GM10847 (cell line): ENCODE data around the gene USP12.

Experiments
- POLR2A ChIP-seq: IDR thresholded peaks from 2 replicates; pipeline ENCODE4 v1.6.1; 2011; ENCODE audit not compliant: insufficient read length; ENCODE audit errors: extremely low read depth

USP12 gene

GRCh38 chr13:27171244-27171826 lies at the start of gene USP12:
Gene USP12 (minus strand): TSS chr13:27171811. CDS start chr13:27171639, 172 bp downstream.
- peak; percentile 73 for TF ChIP-seq POLR2A

GRCh38 chr13:27219611-27220010 lies 48.0 kb upstream of the USP12 start:
- no peak for TF ChIP-seq POLR2A

GRCh38 chr13:27211771-27212364 lies 40.3 kb upstream of the USP12 start:
- no peak for TF ChIP-seq POLR2A

GRCh38 chr13:27211271-27211670 lies 39.7 kb upstream of the USP12 start:
- TF ChIP-seq POLR2A: no peak

GRCh38 chr13:27208514-27208913 lies 36.9 kb upstream of the USP12 start:
- no peak for TF ChIP-seq POLR2A

- TF ChIP-seq POLR2A: no peak
Observed at GRCh38 chr13:27203854-27204253, 32.2 kb upstream of the USP12 start.

GRCh38 chr13:27203186-27203585 lies 31.6 kb upstream of the USP12 start:
- TF ChIP-seq POLR2A: no peak

- no peak for TF ChIP-seq POLR2A
Observed at GRCh38 chr13:27201661-27202060, 30.1 kb upstream of the USP12 start.

GRCh38 chr13:27200413-27201070 lies 28.9 kb upstream of the USP12 start:
- TF ChIP-seq POLR2A: no peak

GRCh38 chr13:27199696-27200095 lies 28.1 kb upstream of the USP12 start:
- TF ChIP-seq POLR2A: no peak

GRCh38 chr13:27199211-27199610 lies 27.6 kb upstream of the USP12 start:
- no peak for TF ChIP-seq POLR2A

GRCh38 chr13:27194895-27195764 lies 23.5 kb upstream of the USP12 start:
- TF ChIP-seq POLR2A: no peak

- no peak for TF ChIP-seq POLR2A
Observed at GRCh38 chr13:27194209-27194608, 22.6 kb upstream of the USP12 start.

- TF ChIP-seq POLR2A: no peak
Observed at GRCh38 chr13:27193496-27193895, 21.9 kb upstream of the USP12 start.

- no peak for TF ChIP-seq POLR2A
Observed at GRCh38 chr13:27192973-27193372, 21.4 kb upstream of the USP12 start.

- TF ChIP-seq POLR2A: no peak
Observed at GRCh38 chr13:27189192-27189591, 17.6 kb upstream of the USP12 start.
